Kidney (tissue), 14 donors: Measurements from ENCODE around the gene SKI. TPM values are rescaled to one million over a fixed set of nuclear protein-coding genes. Genes with fewer than 3 reads are reported as not detected.

Source experiments
- DNase-seq, 5 donors: peaks; one replicate each; pipeline ENCODE4 v3.0.0-alpha.2; 2013 to 2020
- FAIRE-seq: peaks from 2 replicates; lab custom pipeline; 2012; peaks lifted over from hg19 to GRCh38; lab: Jason Lieb, UNC
- H3K27ac ChIP-seq, 2 donors: one replicate each; pipeline ENCODE4 v1.7.0; 2013; ENCODE audit warnings: low read depth in 2 of 2, low read length in 2 of 2, inconsistent platforms in 1 of 2
- H3K27me3 ChIP-seq: one replicate; pipeline ENCODE4 v1.7.1; 2013; ENCODE audit warnings: low read length, inconsistent platforms; ENCODE audit not compliant: control insufficient read depth, insufficient read depth
- H3K36me3 ChIP-seq, 3 donors: one replicate each; pipeline versions ENCODE4 v1.7.0 to v1.7.1; 2013; ENCODE audit warnings: low read length in 3 of 3, control low read depth in 1 of 3, inconsistent platforms in 1 of 3; ENCODE audit not compliant: insufficient read depth in 3 of 3, control insufficient read depth in 2 of 3
- H3K4me1 ChIP-seq, 3 donors: one replicate each; pipeline versions ENCODE4 v1.7.0 to v1.7.1; 2013; ENCODE audit warnings: low read length in 3 of 3, inconsistent platforms in 1 of 3, low read depth in 1 of 3; ENCODE audit not compliant: control insufficient read depth in 2 of 3, insufficient read depth in 2 of 3
- H3K4me3 ChIP-seq, 3 donors: one replicate each; pipeline versions ENCODE4 v1.7.0 to v1.8.1; 2013; ENCODE audit warnings: low read length in 3 of 3, control low read depth in 1 of 3, inconsistent platforms in 1 of 3
- H3K9ac ChIP-seq, 3 donors: one replicate each; pipeline versions ENCODE4 v1.7.0 to v1.7.1; 2013; ENCODE audit warnings: low read length in 3 of 3, control low read depth in 1 of 3, inconsistent platforms in 1 of 3
- H3K9me3 ChIP-seq, 3 donors: one replicate each; pipeline versions ENCODE4 v1.7.0 to v1.7.1; 2013; ENCODE audit warnings: low read length in 3 of 3, control low read depth in 1 of 3, inconsistent platforms in 1 of 3; ENCODE audit not compliant: control insufficient read depth in 2 of 3, insufficient read depth in 1 of 3
- CTCF ChIP-seq: IDR thresholded peaks from 3 replicates; pipeline ENCODE4 v1.5.1; 2012; ENCODE audit warnings: mild to moderate bottlenecking, moderate library complexity, borderline replicate concordance; ENCODE audit not compliant: insufficient read depth; ENCODE audit errors: extremely low read depth
- intact Hi-C: fragments of 100-400 bp; cut with DNase I; formaldehyde crosslinking; loops from one replicate; pipeline ENCODE4 v1.11.1; 2022
- polyA plus RNA-seq: library from polyadenylated mRNA; stranded (reverse); fragments of 350-450 nt; fragmentation: Illumina TruSeq; extraction: RNeasy Lipid Tissue Mini Kit (QIAGEN cat#74804); gene quantifications from one replicate; pipeline ENCODE4 v1.2.3, GENCODE V29; 2014; ENCODE audit warnings: low read depth, low replicate concordance; ENCODE audit not compliant: insufficient read depth
- total RNA-seq: library from RNA; stranded (reverse); fragmentation: NEBNext Ultra II Directional; extraction: Animal tissue kit (Norgen Biotek cat#: 25700); gene quantifications from one replicate; pipeline ENCODE4 v1.2.1, GENCODE V29; 2021
- donor health status: control.
- donor health status: control.
- donor health status: control.
- donor health status: control.
- donor health status: control.
- donor health status: DM: yes; HTN: yes; CAD: no.
- donor health status: Normal renal cell carcinoma (clear cell type).

Gene SKI
- total and polyA plus RNA-seq, 2 donors from 2014 or later: 9.2 to 78.6 TPM

GRCh38 chr1:2257245-2257627 is 29.1 kb downstream of the SKI start:
- DNase-seq: peak in 2 of 5 donors; percentile 37 to 75
- Histone ChIP-seq H3K27me3 (no peaks in the 10 kb centered on the region), H3K9me3 (peaks cover 0 to 9% (median 0%) of the 10 kb centered on the region in 3 donors), H3K36me3 (no peaks in the 10 kb centered on the region), H3K4me1 (peaks cover 0 to 19% (median 11%) of the 10 kb centered on the region in 3 donors), H3K27ac (no peak overlapping the region), H3K9ac (no peak overlapping the region), H3K4me3 (no peak overlapping the region)
- FAIRE-seq: no peak
- intact Hi-C loops: no loop called here
- no peak for TF ChIP-seq CTCF

- Histone ChIP-seq H3K9ac (no peak overlapping the region), H3K27ac (no peak overlapping the region), H3K9me3 (peaks cover 0 to 9% (median 0%) of the 10 kb centered on the region in 3 donors), H3K36me3 (no peaks in the 10 kb centered on the region), H3K4me3 (no peak overlapping the region), H3K4me1 (peaks cover 0 to 14% (median 11%) of the 10 kb centered on the region in 3 donors), H3K27me3 (no peaks in the 10 kb centered on the region)
- intact Hi-C loops: no loop called here
- peak in 1 of 5 donors; percentile 46 for DNase-seq
- TF ChIP-seq CTCF: no peak
- no peak for FAIRE-seq
These were observed 30.1 kb downstream of the SKI start for GRCh38 chr1:2258122-2258681.

GRCh38 chr1:2258996-2259395 is 30.9 kb downstream of the SKI start:
- Histone ChIP-seq H3K27ac (no peak overlapping the region), H3K4me1 (peaks cover 0 to 13% (median 11%) of the 10 kb centered on the region in 3 donors), H3K4me3 (no peak overlapping the region), H3K36me3 (no peaks in the 10 kb centered on the region), H3K9ac (no peak overlapping the region), H3K27me3 (no peaks in the 10 kb centered on the region), H3K9me3 (peaks cover 0 to 9% (median 0%) of the 10 kb centered on the region in 3 donors)
- DNase-seq: peak in 2 of 5 donors; percentile 38 to 62
- FAIRE-seq: no peak
- TF ChIP-seq CTCF: no peak
- intact Hi-C loops: no loop called here
